ENCODE measurements around the gene TMED10. TPM values are rescaled to one million over a fixed set of nuclear protein-coding genes. Genes with fewer than 3 reads are reported as not detected.
"Not testable (repeated sequence)": the region's sequence is repeated elsewhere in the genome, so short reads cannot be mapped to it uniquely, and the experiment has no call there.

Gene TMED10
- total RNA-seq, 1 donor from 2014 or later = 380 TPM

- Mint-ChIP-seq H3K36me3 (ENCODE audit: unreplicated experiment) (no peaks in the 10 kb centered on the region), H3K4me3 (ENCODE audit: unreplicated experiment) (peak overlapping the region; percentile 19), H3K27ac (ENCODE audit: unreplicated experiment) (peak overlapping the region; percentile 92), H3K9me3 (ENCODE audit: unreplicated experiment) (no peaks in the 10 kb centered on the region), H3K27me3 (ENCODE audit: unreplicated experiment) (peaks cover 6% of the 10 kb centered on the region), H3K4me1 (ENCODE audit: unreplicated experiment) (peaks cover 23% of the 10 kb centered on the region)
- no peak for DNase-seq (ENCODE audit: extremely low spot score, unreplicated experiment)
- no peak for TF ChIP-seq CTCF (IDR thresholded peaks at IDR 0.05)
These were observed 6.8 kb upstream of the TMED10 start for GRCh38 chr14:75183225-75183624.

GRCh38 chr14:75182821-75183220 is 6.4 kb upstream of the TMED10 start:
- no peaks in the 10 kb centered on the region for H3K36me3 Mint-ChIP-seq (ENCODE audit: unreplicated experiment)
- peak overlapping the region; percentile 19 for H3K4me3 Mint-ChIP-seq (ENCODE audit: unreplicated experiment)
- no peak for TF ChIP-seq CTCF (IDR thresholded peaks at IDR 0.05)
- no peaks in the 10 kb centered on the region for H3K9me3 Mint-ChIP-seq (ENCODE audit: unreplicated experiment)
- DNase-seq (ENCODE audit: extremely low spot score, unreplicated experiment) = no peak
- H3K27me3 Mint-ChIP-seq (ENCODE audit: unreplicated experiment) = peaks cover 6% of the 10 kb centered on the region
- peak overlapping the region; percentile 92 for H3K27ac Mint-ChIP-seq (ENCODE audit: unreplicated experiment)
- H3K4me1 Mint-ChIP-seq (ENCODE audit: unreplicated experiment) = peaks cover 23% of the 10 kb centered on the region

GRCh38 chr14:75182163-75182562 is 5.8 kb upstream of the TMED10 start:
- H3K4me1 Mint-ChIP-seq (ENCODE audit: unreplicated experiment) = peaks cover 24% of the 10 kb centered on the region
- not testable (repeated sequence) for H3K36me3 Mint-ChIP-seq (ENCODE audit: unreplicated experiment); DNase-seq (ENCODE audit: extremely low spot score, unreplicated experiment); H3K9me3 Mint-ChIP-seq (ENCODE audit: unreplicated experiment); H3K27me3 Mint-ChIP-seq (ENCODE audit: unreplicated experiment); H3K4me3 Mint-ChIP-seq (ENCODE audit: unreplicated experiment)
- H3K27ac Mint-ChIP-seq (ENCODE audit: unreplicated experiment) = peak overlapping the region; percentile 92

DNA sequence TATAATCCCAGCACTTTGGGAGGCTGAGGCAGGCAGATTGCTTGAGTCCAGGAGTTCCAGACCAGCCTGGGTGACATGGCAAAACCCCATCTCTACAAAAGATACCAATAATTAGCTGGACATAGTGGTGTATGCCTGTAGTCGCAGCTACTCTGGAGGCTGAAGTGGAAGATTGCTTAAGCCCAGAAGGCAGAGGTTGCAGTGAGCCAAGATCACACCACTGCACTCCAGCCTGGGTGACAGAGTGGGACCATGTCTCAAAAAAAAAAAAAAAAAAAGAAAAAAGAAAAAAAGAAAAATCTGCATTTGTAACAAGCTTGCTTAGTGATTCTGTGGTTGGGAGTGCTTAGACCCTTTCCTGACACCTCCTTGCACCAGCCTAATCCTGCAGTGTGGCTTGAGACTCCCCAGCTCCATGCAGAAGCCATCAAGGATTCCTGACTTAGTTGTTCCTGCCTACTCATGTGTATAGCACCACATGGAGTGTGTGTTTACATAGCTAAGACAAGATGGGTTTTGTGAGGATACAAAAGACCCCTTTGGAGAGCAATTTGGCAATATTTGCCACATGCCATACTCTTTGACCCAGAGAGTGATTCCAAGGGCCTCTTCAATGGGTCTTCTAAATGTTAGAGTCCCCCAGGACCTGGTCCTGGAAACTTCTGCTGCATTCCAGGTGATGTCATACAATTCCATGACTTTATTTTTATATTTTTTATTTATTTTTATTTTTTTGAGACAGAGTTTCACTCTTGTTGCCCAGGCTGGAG is 5.1 kb upstream of the TMED10 start:
- H3K4me1 Mint-ChIP-seq (ENCODE audit: unreplicated experiment) = peaks cover 26% of the 10 kb centered on the region
- H3K36me3 Mint-ChIP-seq (ENCODE audit: unreplicated experiment) = no peaks in the 10 kb centered on the region
- H3K4me3 Mint-ChIP-seq (ENCODE audit: unreplicated experiment) = no peak overlapping the region
- H3K27me3 Mint-ChIP-seq (ENCODE audit: unreplicated experiment) = peaks cover 3% of the 10 kb centered on the region
- no peaks in the 10 kb centered on the region for H3K9me3 Mint-ChIP-seq (ENCODE audit: unreplicated experiment)
- TF ChIP-seq CTCF (IDR thresholded peaks at IDR 0.05) = no peak
- H3K27ac Mint-ChIP-seq (ENCODE audit: unreplicated experiment) = no peak overlapping the region
- no peak for DNase-seq (ENCODE audit: extremely low spot score, unreplicated experiment)

GRCh38 chr14:75175677-75176141 is 703 bp downstream of the TMED10 start:
- no peak for DNase-seq (ENCODE audit: extremely low spot score, unreplicated experiment)
- Mint-ChIP-seq H3K4me1 (ENCODE audit: unreplicated experiment) (peaks cover 26% of the 10 kb centered on the region), H3K27ac (ENCODE audit: unreplicated experiment) (peak overlapping the region; percentile 98), H3K36me3 (ENCODE audit: unreplicated experiment) (no peaks in the 10 kb centered on the region), H3K27me3 (ENCODE audit: unreplicated experiment) (no peaks in the 10 kb centered on the region), H3K9me3 (ENCODE audit: unreplicated experiment) (no peaks in the 10 kb centered on the region), H3K4me3 (ENCODE audit: unreplicated experiment) (peak overlapping the region; percentile 97)
- no peak for TF ChIP-seq CTCF (IDR thresholded peaks at IDR 0.05)
